GM13977 (cell line): Measurements from ENCODE around the gene GJD3.

Source experiments
- DNase-seq: peaks from one replicate; pipeline ENCODE4 v3.0.0; 2012; ENCODE audit warnings: low spot score
- in situ Hi-C: fragments of 300-500 bp; cut with MboI; formaldehyde crosslinking; loops from one replicate; pipeline ENCODE4 v1.12.0; 2022; ENCODE audit warnings: low sequenced_read_pairs, low pct_unique_long_range_greater_than_20kb, mixed read lengths, inconsistent platforms; ENCODE audit not compliant: unreplicated experiment
- TF ChIP-seq, protein P1 (sequence below): IDR thresholded peaks from 2 replicates; pipeline ENCODE4 v1.5.1; 2012; ENCODE audit warnings: mild to moderate bottlenecking, control low read depth; ENCODE audit not compliant: insufficient read depth; ENCODE audit errors: extremely low read depth, missing control alignments

GJD3 gene

DNA sequence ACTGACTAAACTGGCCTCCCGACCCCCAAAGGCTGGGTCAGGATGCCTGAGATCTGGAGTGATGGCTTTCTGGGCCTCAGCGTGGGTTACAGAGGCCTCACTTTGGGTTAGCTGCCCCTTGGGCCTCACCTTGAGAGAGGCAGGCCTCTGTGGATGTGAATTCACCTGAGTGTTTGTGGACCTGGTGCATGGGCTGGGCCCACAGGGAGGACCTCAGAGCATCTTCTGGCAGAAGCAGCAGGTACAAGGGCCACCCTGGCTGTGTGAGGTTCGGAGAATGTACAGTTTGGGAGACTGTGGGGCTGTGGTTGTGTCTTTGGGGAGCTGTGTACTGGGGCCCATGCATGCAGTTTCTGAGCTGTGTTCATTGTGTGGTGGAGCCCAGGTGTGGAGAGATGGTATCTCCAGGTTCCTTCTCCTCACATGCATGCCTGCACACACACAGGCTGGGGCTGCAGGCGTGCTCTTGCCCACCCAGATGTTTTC, 37.2 kb downstream of the GJD3 start:
- TF ChIP-seq, protein P1, sequence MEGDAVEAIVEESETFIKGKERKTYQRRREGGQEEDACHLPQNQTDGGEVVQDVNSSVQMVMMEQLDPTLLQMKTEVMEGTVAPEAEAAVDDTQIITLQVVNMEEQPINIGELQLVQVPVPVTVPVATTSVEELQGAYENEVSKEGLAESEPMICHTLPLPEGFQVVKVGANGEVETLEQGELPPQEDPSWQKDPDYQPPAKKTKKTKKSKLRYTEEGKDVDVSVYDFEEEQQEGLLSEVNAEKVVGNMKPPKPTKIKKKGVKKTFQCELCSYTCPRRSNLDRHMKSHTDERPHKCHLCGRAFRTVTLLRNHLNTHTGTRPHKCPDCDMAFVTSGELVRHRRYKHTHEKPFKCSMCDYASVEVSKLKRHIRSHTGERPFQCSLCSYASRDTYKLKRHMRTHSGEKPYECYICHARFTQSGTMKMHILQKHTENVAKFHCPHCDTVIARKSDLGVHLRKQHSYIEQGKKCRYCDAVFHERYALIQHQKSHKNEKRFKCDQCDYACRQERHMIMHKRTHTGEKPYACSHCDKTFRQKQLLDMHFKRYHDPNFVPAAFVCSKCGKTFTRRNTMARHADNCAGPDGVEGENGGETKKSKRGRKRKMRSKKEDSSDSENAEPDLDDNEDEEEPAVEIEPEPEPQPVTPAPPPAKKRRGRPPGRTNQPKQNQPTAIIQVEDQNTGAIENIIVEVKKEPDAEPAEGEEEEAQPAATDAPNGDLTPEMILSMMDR = no peak
- in situ Hi-C loops = no loop called here
- DNase-seq = no peak

DNA sequence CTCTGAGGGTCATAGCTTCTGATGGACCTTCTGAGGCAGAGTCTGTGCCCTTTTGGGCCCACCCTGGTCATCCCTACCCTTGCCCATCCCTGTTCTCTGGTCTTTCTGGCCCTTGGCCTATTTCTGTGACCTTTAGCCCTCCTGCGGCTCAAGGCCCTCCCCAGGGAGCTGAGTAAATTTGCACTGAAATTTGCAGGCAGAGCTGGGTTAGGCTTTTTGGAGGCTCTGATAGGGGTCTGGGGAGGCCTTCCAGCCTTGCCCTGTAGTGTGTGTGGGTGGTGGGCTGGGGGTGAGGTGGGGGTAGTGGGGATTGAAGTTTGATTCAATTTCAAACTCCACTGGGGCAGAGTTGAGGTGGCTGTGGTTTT, 37.7 kb downstream of the GJD3 start:
- TF ChIP-seq, protein P1 = no peak
- DNase-seq = no peak
- in situ Hi-C loops = no loop called here

DNA sequence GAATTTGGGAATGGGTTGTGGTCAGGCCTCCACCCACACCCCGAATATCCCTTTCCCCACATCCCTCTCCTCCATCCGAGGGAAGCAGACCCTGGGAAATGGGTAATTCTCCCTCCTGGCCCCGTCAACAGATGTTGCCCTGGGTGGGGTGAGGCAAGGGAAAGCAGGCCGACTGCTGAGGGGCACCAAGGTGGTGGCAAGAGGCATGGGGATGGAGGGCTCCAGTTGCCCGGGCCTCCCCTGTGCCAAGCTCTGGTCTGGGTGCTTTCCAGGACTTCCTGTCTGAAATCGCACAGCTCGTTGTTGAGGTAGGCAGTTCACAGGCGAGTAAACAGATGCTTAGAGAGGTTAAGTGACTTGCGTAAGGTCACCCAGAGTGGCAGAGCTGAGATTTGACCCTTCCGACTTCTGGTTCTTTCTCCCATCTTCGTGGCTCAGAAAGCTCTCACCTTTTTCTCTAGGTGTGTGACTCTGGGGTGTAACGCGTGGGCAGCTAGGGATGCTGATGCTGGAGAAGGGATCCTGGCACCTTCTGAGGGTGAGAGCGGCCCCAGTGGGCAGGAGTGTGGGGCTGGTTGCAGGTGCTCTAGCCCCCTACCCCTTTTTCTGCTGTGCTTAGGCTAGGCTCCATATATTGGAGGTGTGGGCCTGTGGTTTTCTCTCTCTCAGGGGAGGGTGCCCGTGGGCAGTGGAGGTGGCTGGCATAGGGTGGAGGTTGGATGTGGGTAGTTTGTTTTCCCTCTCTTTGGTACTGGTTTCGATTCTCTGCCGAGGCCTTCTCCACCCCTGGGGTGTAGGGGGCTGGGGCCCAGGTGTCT, 38.3 kb downstream of the GJD3 start:
- TF ChIP-seq, protein P1 = no peak
- in situ Hi-C loops = no loop called here
- DNase-seq = peak; percentile 64

DNA sequence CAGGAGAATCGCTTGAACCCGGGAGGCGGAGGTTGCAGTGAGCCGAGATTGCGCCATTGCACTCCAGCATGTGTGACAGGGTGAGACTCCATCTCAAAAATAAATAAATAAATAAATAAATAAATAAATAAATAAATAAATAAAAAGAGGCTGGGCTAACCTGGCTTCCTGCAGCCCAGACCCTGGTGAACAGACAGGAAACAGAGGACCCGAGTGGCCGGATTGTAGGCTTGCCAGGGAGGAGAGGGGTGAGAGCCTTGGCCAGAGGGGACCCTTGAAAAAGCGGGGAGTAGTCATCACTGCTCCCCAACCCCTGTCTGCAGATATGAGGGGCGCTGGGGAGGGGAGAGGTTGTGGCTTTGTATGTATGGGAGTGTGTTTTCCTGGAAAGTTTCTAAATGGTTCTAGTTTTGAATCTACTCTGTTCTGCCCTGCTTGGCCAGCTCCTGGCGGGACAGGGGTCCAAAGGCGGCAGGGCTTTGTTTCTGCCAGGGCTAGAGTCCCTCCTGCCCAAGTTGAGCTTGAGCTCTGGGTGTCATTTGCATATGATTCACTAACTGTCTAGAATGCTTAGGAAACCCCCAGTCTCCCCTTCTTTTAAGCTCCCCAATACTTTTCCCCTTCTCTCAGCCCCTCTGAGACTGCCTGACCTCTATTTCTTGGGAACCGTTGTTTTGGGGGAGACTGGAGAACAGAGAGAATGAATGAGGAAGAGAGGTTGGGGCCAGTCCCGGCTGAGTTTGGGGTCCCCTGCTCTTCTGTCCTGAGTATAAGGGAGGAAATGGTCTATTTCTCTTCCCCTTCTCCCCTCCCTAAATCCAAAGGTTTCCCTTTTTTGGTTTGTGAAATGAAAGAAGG, 39.2 kb downstream of the GJD3 start:
- peak; percentile 79 for DNase-seq
- TF ChIP-seq, protein P1 = no peak
- in situ Hi-C loops = no loop called here

DNA sequence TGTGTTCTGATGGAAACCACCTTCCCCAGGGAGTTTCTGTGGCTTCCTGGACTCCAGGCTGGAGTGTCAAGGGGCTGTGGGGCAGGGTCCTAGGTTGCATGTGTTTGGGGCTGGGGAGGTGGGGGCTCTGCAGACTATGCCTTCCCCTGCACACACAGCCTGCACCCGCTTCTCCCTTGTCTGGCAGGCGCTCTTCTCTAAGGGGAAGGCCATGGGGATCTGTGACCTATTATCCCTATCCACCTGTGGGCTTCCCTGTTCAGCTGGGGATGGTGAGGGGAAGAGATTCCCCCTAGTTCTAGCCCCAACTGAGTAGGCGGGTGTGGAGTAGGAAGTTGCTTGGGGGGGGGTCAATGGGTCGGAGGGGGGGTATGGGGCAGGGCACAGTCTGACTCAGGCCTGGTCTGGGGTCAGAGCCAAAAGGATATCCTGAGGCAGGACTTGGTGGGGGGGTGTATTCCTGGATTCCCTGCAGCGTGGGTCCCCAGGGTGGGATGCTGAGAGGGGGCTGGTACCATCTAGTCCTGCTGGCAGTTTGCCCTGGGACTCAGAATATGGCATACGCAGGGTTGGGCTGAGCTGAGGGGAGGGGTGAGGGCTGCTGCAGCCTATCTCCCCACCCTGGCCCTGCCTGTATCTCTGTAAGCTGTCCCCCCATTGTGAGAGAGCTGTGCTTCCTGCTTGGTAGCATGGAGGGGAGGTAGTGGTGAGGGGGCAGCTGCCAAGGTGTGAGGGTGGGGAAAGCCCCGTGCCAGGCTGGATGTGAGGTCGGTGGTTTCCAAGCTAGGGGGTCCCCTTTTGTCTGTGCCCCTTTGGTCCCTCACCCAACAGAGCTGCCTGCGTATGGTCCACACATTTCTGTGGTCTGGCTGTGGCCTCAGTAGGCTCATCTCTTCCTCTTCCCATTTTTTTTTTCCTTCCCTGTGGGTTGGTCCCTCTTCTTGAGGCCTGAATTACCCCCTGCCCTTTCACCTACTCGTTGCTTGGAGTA, 40.9 kb downstream of the GJD3 start:
- TF ChIP-seq, protein P1 = no peak
- in situ Hi-C loops = no loop called here
- DNase-seq = no peak
